KMS-11 (cell line): ENCODE measurements around the gene TRAF1.

ENCODE experiments used
- H2AFZ ChIP-seq: fragments of 200-600 bp; sonication (generic); 2 replicates; pipeline ENCODE4 v1.6.1; 2016; ENCODE audit warnings: antibody characterized with exemption, mixed run types, low read depth
- H3K27ac ChIP-seq: fragments of 200-600 bp; sonication (generic); 2 replicates; pipeline ENCODE4 v1.6.1; 2016; ENCODE audit warnings: mild to moderate bottlenecking, mixed run types
- H3K27me3 ChIP-seq: fragments of 200-600 bp; sonication (generic); 2 replicates; pipeline ENCODE4 v1.6.1; 2017; ENCODE audit warnings: mild to moderate bottlenecking, low read depth, mixed run types, moderate library complexity; ENCODE audit not compliant: insufficient read depth
- H3K36me3 ChIP-seq: fragments of 200-600 bp; sonication (generic); 2 replicates; pipeline ENCODE4 v1.6.1; 2017; ENCODE audit warnings: mild to moderate bottlenecking, mixed run types; ENCODE audit not compliant: insufficient read depth
- H3K4me1 ChIP-seq: fragments of 200-600 bp; sonication (generic); 2 replicates; pipeline ENCODE4 v1.6.1; 2016; ENCODE audit warnings: mild to moderate bottlenecking, low read depth, mixed run types; ENCODE audit not compliant: poor library complexity, severe bottlenecking
- H3K4me2 ChIP-seq: fragments of 200-600 bp; sonication (generic); 2 replicates; pipeline ENCODE4 v1.7.0; 2016; ENCODE audit warnings: mild to moderate bottlenecking, mixed run types
- H3K4me3 ChIP-seq: fragments of 200-600 bp; sonication (generic); IDR thresholded peaks from 2 replicates; pipeline ENCODE4 v1.6.1; 2017; ENCODE audit warnings: low read depth, low read length, mixed read lengths; ENCODE audit not compliant: insufficient read depth
- H3K79me2 ChIP-seq: fragments of 200-600 bp; sonication (generic); 2 replicates; pipeline ENCODE4 v1.6.1; 2016; ENCODE audit warnings: low read depth, mixed run types; ENCODE audit not compliant: insufficient read depth
- H3K9ac ChIP-seq: fragments of 200-600 bp; sonication (generic); 2 replicates; pipeline ENCODE4 v1.6.1; 2016; ENCODE audit warnings: mild to moderate bottlenecking, mixed run types
- H4K20me1 ChIP-seq: fragments of 200-600 bp; sonication (generic); 2 replicates; pipeline ENCODE4 v1.6.1; 2016; ENCODE audit warnings: mild to moderate bottlenecking, mixed run types; ENCODE audit not compliant: insufficient read depth
- TF ChIP-seq, protein P1 (sequence below): fragments of 200-600 bp; sonication (generic); conservative IDR thresholded peaks from 2 replicates; pipeline ENCODE4 v1.6.1; 2017; ENCODE audit warnings: low read depth, mild to moderate bottlenecking, antibody characterized with exemption, low read length, moderate library complexity, mixed read lengths

Gene TRAF1

DNA sequence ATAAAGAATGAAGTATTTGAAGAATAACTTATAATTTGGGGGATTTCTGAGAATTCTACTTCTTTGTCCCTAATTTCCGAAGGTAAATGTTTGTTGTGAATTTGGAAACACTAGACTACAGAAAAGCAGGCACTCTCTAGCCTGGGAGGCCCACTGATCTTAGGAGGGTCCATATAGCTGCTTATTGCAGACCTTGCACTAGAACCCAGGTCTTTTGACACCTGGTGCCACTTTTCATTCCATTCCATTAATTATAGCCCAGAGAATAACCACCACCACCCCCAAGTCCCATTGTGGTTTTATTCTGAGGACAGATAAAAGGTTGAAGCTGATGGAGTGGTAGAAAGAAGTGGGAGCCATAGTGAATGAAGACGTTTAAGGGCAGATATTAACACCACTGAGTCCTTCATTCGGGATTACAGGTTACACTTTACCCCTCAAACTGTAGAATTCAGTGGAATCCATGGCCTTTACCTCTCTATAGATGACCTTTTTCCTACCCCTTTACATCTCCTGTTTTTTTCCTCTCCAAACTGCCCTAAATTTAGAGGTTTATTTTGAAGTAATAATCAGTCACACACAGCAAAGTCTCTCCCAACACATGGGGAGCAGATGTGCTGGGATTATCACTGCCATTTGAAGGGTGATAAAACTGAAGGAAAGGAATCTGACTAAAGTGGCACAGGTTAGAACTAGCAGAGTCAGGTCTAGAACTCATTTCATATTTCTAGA is 71.8 kb downstream of the TRAF1 start:
- H3K4me3 ChIP-seq: no peak overlapping the region

DNA sequence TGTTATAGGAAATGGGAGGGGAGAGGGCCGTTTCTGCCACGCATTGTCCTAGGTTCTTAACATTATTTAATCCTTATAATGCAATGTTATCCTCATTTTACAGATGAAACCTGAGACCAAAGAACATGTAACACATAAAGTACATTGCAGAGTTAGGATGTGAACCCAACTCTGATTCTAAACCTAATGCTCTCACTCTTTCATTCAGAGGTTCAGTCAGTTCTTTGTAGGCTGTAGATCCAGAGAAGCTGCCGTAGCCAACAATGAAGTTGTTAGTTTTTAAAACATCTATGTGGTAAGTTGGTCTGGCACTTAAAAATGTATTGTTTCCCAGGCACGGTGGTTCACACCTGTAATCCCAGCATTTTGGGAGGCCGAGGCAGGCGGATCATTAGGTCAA is 73.4 kb downstream of the TRAF1 start:
- H3K79me2 ChIP-seq: no peaks in the 10 kb centered on the region
- no peaks in the 10 kb centered on the region for H3K4me1 ChIP-seq
- TF ChIP-seq, protein P1, sequence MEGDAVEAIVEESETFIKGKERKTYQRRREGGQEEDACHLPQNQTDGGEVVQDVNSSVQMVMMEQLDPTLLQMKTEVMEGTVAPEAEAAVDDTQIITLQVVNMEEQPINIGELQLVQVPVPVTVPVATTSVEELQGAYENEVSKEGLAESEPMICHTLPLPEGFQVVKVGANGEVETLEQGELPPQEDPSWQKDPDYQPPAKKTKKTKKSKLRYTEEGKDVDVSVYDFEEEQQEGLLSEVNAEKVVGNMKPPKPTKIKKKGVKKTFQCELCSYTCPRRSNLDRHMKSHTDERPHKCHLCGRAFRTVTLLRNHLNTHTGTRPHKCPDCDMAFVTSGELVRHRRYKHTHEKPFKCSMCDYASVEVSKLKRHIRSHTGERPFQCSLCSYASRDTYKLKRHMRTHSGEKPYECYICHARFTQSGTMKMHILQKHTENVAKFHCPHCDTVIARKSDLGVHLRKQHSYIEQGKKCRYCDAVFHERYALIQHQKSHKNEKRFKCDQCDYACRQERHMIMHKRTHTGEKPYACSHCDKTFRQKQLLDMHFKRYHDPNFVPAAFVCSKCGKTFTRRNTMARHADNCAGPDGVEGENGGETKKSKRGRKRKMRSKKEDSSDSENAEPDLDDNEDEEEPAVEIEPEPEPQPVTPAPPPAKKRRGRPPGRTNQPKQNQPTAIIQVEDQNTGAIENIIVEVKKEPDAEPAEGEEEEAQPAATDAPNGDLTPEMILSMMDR: no peak
- no peak overlapping the region for H3K27ac ChIP-seq
- no peak overlapping the region for H3K4me3 ChIP-seq
- H3K9ac ChIP-seq: no peak overlapping the region
- no peak overlapping the region for H2AFZ ChIP-seq
- H3K27me3 ChIP-seq: no peaks in the 10 kb centered on the region
- H3K36me3 ChIP-seq: no peaks in the 10 kb centered on the region
- H3K4me2 ChIP-seq: no peak overlapping the region
- H4K20me1 ChIP-seq: no peaks in the 10 kb centered on the region

More for the DNA sequence above, 71.8 kb downstream of the TRAF1 start:
- Histone ChIP-seq H3K4me2 (no peak overlapping the region), H2AFZ (no peak overlapping the region), H4K20me1 (no peaks in the 10 kb centered on the region), H3K36me3 (no peaks in the 10 kb centered on the region), H3K79me2 (no peaks in the 10 kb centered on the region), H3K27me3 (no peaks in the 10 kb centered on the region), H3K27ac (no peak overlapping the region), H3K9ac (no peak overlapping the region), H3K4me1 (no peaks in the 10 kb centered on the region)
- TF ChIP-seq, protein P1: no peak
